Calu3 (cell line): ENCODE measurements around the gene ASB15. TPM values are rescaled to one million over a fixed set of nuclear protein-coding genes. Genes with fewer than 3 reads are reported as not detected.

ENCODE experiments used
- BruUV-seq: library from RNA; stranded (reverse); fragments of 400-500 nt; replicated peaks from 2 replicates; lab custom pipeline; 2021; lab: Mats Ljungman, UMichigan
- CTCF ChIA-PET: fragments of 300-600 bp; sonication (Branson Sonifier 250); formaldehyde crosslinking; loops from one replicate; lab custom pipeline; 2022; ENCODE audit warnings: antibody characterized with exemption; lab: Charles Lee
- DNase-seq: peaks from one replicate; pipeline ENCODE4 v3.0.0; 2022
- H3K27ac Mint-ChIP-seq: one replicate; pipeline ENCODE4 v1.8.0; 2022; ENCODE audit warnings: mixed read lengths; ENCODE audit not compliant: unreplicated experiment
- H3K27me3 Mint-ChIP-seq: one replicate; pipeline ENCODE4 v1.8.0; 2022; ENCODE audit warnings: mixed read lengths; ENCODE audit not compliant: unreplicated experiment
- H3K36me3 Mint-ChIP-seq: one replicate; pipeline ENCODE4 v1.8.0; 2022; ENCODE audit warnings: mild to moderate bottlenecking, moderate library complexity, mixed read lengths; ENCODE audit not compliant: insufficient read depth, unreplicated experiment
- H3K4me1 Mint-ChIP-seq: one replicate; pipeline ENCODE4 v1.8.0; 2022; ENCODE audit warnings: mild to moderate bottlenecking, low read depth, mixed read lengths; ENCODE audit not compliant: unreplicated experiment
- H3K4me3 Mint-ChIP-seq: one replicate; pipeline ENCODE4 v1.8.0; 2022; ENCODE audit warnings: mild to moderate bottlenecking, low read depth, moderate library complexity, mixed read lengths; ENCODE audit not compliant: unreplicated experiment
- H3K9me3 Mint-ChIP-seq: one replicate; pipeline ENCODE4 v1.8.0; 2022; ENCODE audit warnings: low read depth, mixed read lengths; ENCODE audit not compliant: unreplicated experiment
- CTCF ChIP-seq: fragments of 200-600 bp; IDR thresholded peaks from one replicate; pipeline ENCODE4 v1.8.0; 2022; ENCODE audit warnings: antibody characterized with exemption; ENCODE audit not compliant: unreplicated experiment
- intact Hi-C: fragments of 100-400 bp; cut with micrococcal nuclease; formaldehyde crosslinking; loops from one replicate; pipeline ENCODE4 v1.10.0; 2022; ENCODE audit not compliant: unreplicated experiment
- total RNA-seq: library from RNA; stranded (reverse); gene quantifications from 2 replicates; pipeline ENCODE4 v1.2.3, GENCODE V29; 2022

Gene ASB15
- total RNA-seq, 1 experiment from 2014 or later: not detected

- no peaks in the 10 kb centered on the region for H3K36me3 Mint-ChIP-seq
- H3K4me3 Mint-ChIP-seq: no peak overlapping the region
- peak; percentile 38 for TF ChIP-seq CTCF
Observed at GRCh38 chr7:123624527-123625183, 23.0 kb downstream of the ASB15 start.

GRCh38 chr7:123625254-123625653 is 23.6 kb downstream of the ASB15 start:
- no TSS peak for BruUV-seq
- Mint-ChIP-seq H3K27ac (no peak overlapping the region), H3K27me3 (no peaks in the 10 kb centered on the region), H3K36me3 (no peaks in the 10 kb centered on the region), H3K9me3 (no peaks in the 10 kb centered on the region), H3K4me3 (no peak overlapping the region), H3K4me1 (no peaks in the 10 kb centered on the region)
- CTCF ChIA-PET: no interaction called here
- intact Hi-C loops: no loop called here
- DNase-seq: no peak
- no peak for TF ChIP-seq CTCF

More at GRCh38 chr7:123624527-123625183, 23.0 kb downstream of the ASB15 start:
- no peaks in the 10 kb centered on the region for H3K4me1 Mint-ChIP-seq
- BruUV-seq: no TSS peak
- intact Hi-C loops: no loop called here
- H3K27ac Mint-ChIP-seq: no peak overlapping the region
- H3K9me3 Mint-ChIP-seq: no peaks in the 10 kb centered on the region
- CTCF ChIA-PET: interaction anchor here (1.0 kb wide), 1 partner anchor 43 kb away, joined by 3 read pairs; no protein-coding TSS in a partner anchor
- H3K27me3 Mint-ChIP-seq: no peaks in the 10 kb centered on the region
- peak; percentile 56 for DNase-seq

- Mint-ChIP-seq H3K27me3 (no peaks in the 10 kb centered on the region), H3K9me3 (no peaks in the 10 kb centered on the region), H3K36me3 (no peaks in the 10 kb centered on the region), H3K4me3 (no peak overlapping the region), H3K27ac (no peak overlapping the region), H3K4me1 (no peaks in the 10 kb centered on the region)
- CTCF ChIA-PET: no interaction called here
- no peak for TF ChIP-seq CTCF
- BruUV-seq: no TSS peak
- no peak for DNase-seq
- intact Hi-C loops: no loop called here
Observed at GRCh38 chr7:123627851-123628250, 26.2 kb downstream of the ASB15 start.

GRCh38 chr7:123628829-123629228 is 27.2 kb downstream of the ASB15 start:
- DNase-seq: no peak
- no peak for TF ChIP-seq CTCF
- no peaks in the 10 kb centered on the region for H3K4me1 Mint-ChIP-seq
- H3K27me3 Mint-ChIP-seq: no peaks in the 10 kb centered on the region
- BruUV-seq: no TSS peak
- intact Hi-C loops: no loop called here
- no peak overlapping the region for H3K4me3 Mint-ChIP-seq
- no peaks in the 10 kb centered on the region for H3K9me3 Mint-ChIP-seq
- CTCF ChIA-PET: no interaction called here
- no peaks in the 10 kb centered on the region for H3K36me3 Mint-ChIP-seq
- no peak overlapping the region for H3K27ac Mint-ChIP-seq
